SK-N-SH treated with all-trans-retinoic acid at 6 μM for 48 hours (cell line): Measurements from ENCODE around the gene ADRB1.

Experiments
- ATAC-seq: fragments of 200-7000 bp; cut with Tn5 transposase; 3 replicates; pipeline ENCODE4 v1.9.1; 2020; ENCODE audit warnings: mild to moderate bottlenecking, moderate library complexity
- ARNTL ChIP-seq: fragments of 450-650 bp; formaldehyde crosslinking; IDR thresholded peaks from 2 replicates; pipeline ENCODE4 v1.5.0; 2020; ENCODE audit warnings: low read depth, mild to moderate bottlenecking, moderate library complexity, borderline replicate concordance
- BACH2 ChIP-seq: fragments of 250-450 bp; sonication (Bioruptor Pico); IDR thresholded peaks from 2 replicates; pipeline ENCODE4 v1.9.0; 2021; ENCODE audit warnings: mild to moderate bottlenecking, borderline replicate concordance
- CSDC2 ChIP-seq: fragments of 250-450 bp; sonication (Bioruptor Pico); IDR thresholded peaks from 2 replicates; pipeline ENCODE4 v1.5.0; 2020; ENCODE audit warnings: mild to moderate bottlenecking, moderate library complexity
- ESRRG ChIP-seq: fragments of 250-450 bp; sonication (Bioruptor Pico); IDR thresholded peaks from 2 replicates; pipeline ENCODE4 v1.6.1; 2021; ENCODE audit warnings: mild to moderate bottlenecking
- GLIS3 ChIP-seq: fragments of 250-450 bp; sonication (Bioruptor Pico); IDR thresholded peaks from 2 replicates; pipeline ENCODE4 v1.5.0; 2020; ENCODE audit warnings: mild to moderate bottlenecking, moderate library complexity
- ISL1 ChIP-seq: fragments of 250-450 bp; sonication (Bioruptor Pico); IDR thresholded peaks from 2 replicates; pipeline ENCODE4 v2.1.2; 2022; ENCODE audit warnings: mild to moderate bottlenecking, moderate library complexity
- OSR1 ChIP-seq: fragments of 250-450 bp; sonication (Bioruptor Pico); IDR thresholded peaks from 2 replicates; pipeline ENCODE4 v1.8.0; 2022; ENCODE audit warnings: moderate library complexity, mild to moderate bottlenecking, inconsistent platforms
- PPARA ChIP-seq: fragments of 250-450 bp; sonication (Bioruptor Pico); IDR thresholded peaks from 2 replicates; pipeline ENCODE4 v1.5.0; 2020; ENCODE audit warnings: mild to moderate bottlenecking, borderline replicate concordance
- RARB ChIP-seq: fragments of 250-450 bp; sonication (Bioruptor Pico); IDR thresholded peaks from 2 replicates; pipeline ENCODE4 v1.8.0; 2021; ENCODE audit warnings: mild to moderate bottlenecking, moderate library complexity
- SNAI2 ChIP-seq: fragments of 250-450 bp; sonication (Bioruptor Pico); IDR thresholded peaks from 2 replicates; pipeline ENCODE4 v1.5.0; 2020; ENCODE audit warnings: mild to moderate bottlenecking, moderate library complexity
- TCF4 ChIP-seq: fragments of 250-450 bp; sonication (Bioruptor Pico); IDR thresholded peaks from 2 replicates; pipeline ENCODE4 v1.8.0; 2021; ENCODE audit warnings: mild to moderate bottlenecking, moderate library complexity, borderline replicate concordance
- TOX ChIP-seq: fragments of 250-450 bp; sonication (Bioruptor Pico); IDR thresholded peaks from 2 replicates; pipeline ENCODE4 v1.8.0; 2021; ENCODE audit warnings: mild to moderate bottlenecking, moderate library complexity, borderline replicate concordance
- ZC3H10 ChIP-seq: fragments of 250-450 bp; sonication (Bioruptor Pico); IDR thresholded peaks from 2 replicates; pipeline ENCODE4 v1.5.1; 2021; ENCODE audit warnings: mild to moderate bottlenecking, moderate library complexity
- ZFP3 ChIP-seq: fragments of 250-450 bp; sonication (Bioruptor Pico); IDR thresholded peaks from 2 replicates; pipeline ENCODE4 v1.5.0; 2020; ENCODE audit warnings: mild to moderate bottlenecking, moderate library complexity
- ZFP30 ChIP-seq: fragments of 450-650 bp; formaldehyde crosslinking; IDR thresholded peaks from 2 replicates; pipeline ENCODE4 v1.5.0; 2022; ENCODE audit warnings: mild to moderate bottlenecking, moderate library complexity
- ZNF565 ChIP-seq: fragments of 450-650 bp; formaldehyde crosslinking; conservative IDR thresholded peaks from 2 replicates; pipeline ENCODE4 v1.5.0; 2020; ENCODE audit warnings: low read depth, mild to moderate bottlenecking, moderate library complexity
- ZNF70 ChIP-seq: fragments of 450-650 bp; formaldehyde crosslinking; IDR thresholded peaks from 2 replicates; pipeline ENCODE4 v1.5.0; 2020; ENCODE audit warnings: mild to moderate bottlenecking, moderate library complexity
- ZNF8 ChIP-seq: fragments of 450-650 bp; formaldehyde crosslinking; IDR thresholded peaks from 2 replicates; pipeline ENCODE4 v1.5.0; 2020; ENCODE audit warnings: mild to moderate bottlenecking, moderate library complexity
- TF ChIP-seq, protein P1 (sequence below): fragments of 250-450 bp; sonication (Bioruptor Pico); IDR thresholded peaks from 2 replicates; pipeline ENCODE4 v1.8.0; 2020; ENCODE audit warnings: mild to moderate bottlenecking, moderate library complexity, borderline replicate concordance
- TF ChIP-seq, protein P2 (sequence below): fragments of 250-450 bp; sonication (Bioruptor Pico); IDR thresholded peaks from 2 replicates; pipeline ENCODE4 v1.5.1; 2020; ENCODE audit warnings: low read depth, mild to moderate bottlenecking, moderate library complexity
- TF ChIP-seq, protein P3 (sequence below): fragments of 250-450 bp; sonication (Bioruptor Pico); IDR thresholded peaks from 2 replicates; pipeline ENCODE4 v1.5.1; 2021; ENCODE audit warnings: mild to moderate bottlenecking, moderate library complexity
- TF ChIP-seq, protein P4 (sequence below): fragments of 250-450 bp; sonication (Bioruptor Pico); IDR thresholded peaks from 2 replicates; pipeline ENCODE4 v1.5.0; 2020; ENCODE audit warnings: mild to moderate bottlenecking, moderate library complexity

The ADRB1 gene

DNA sequence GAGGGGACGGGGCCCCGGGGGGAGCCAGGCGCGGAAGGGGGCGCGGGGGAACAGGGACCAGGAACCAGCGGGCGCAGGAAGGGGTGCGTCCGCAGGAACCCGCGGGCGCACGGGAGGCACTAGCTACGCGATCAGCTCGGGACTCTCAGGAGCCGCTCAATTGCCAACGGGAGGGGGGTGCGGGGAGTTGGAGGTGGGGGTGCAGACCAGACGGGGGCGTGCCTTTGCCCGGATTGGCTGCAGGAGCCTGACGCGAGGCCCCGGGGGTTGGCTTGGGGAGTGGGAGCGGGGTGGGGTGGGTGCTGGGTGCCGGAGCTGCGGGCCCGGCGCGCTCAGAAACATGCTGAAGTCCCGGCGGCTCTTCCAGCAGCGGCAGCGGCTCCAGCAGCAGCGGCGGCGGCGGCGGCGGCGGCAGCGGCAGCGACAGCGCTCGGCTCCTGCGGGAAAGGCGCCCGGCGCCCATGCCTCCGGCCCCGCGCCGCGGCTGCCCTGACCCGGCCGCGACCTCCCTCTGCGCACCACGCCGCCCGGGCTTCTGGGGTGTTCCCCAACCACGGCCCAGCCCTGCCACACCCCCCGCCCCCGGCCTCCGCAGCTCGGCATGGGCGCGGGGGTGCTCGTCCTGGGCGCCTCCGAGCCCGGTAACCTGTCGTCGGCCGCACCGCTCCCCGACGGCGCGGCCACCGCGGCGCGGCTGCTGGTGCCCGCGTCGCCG, at the start of gene ADRB1:
ADRB1 (plus strand) TSS at position 335 of the 715 bp plus-strand sequence; CDS start at position 602, 267 bp downstream.
- ATAC-seq: peak; percentile 60
- no peak for TF ChIP-seq CSDC2 (CRISPR knock-in tag)
- TF ChIP-seq TOX (CRISPR knock-in tag): no peak
- no peak for TF ChIP-seq ISL1 (CRISPR knock-in tag)
- no peak for TF ChIP-seq GLIS3 (CRISPR knock-in tag)
- TF ChIP-seq ZFP30 (CRISPR knock-in tag): no peak
- TF ChIP-seq, protein P1, sequence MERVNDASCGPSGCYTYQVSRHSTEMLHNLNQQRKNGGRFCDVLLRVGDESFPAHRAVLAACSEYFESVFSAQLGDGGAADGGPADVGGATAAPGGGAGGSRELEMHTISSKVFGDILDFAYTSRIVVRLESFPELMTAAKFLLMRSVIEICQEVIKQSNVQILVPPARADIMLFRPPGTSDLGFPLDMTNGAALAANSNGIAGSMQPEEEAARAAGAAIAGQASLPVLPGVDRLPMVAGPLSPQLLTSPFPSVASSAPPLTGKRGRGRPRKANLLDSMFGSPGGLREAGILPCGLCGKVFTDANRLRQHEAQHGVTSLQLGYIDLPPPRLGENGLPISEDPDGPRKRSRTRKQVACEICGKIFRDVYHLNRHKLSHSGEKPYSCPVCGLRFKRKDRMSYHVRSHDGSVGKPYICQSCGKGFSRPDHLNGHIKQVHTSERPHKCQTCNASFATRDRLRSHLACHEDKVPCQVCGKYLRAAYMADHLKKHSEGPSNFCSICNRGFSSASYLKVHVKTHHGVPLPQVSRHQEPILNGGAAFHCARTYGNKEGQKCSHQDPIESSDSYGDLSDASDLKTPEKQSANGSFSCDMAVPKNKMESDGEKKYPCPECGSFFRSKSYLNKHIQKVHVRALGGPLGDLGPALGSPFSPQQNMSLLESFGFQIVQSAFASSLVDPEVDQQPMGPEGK: no peak
- TF ChIP-seq, protein P2, sequence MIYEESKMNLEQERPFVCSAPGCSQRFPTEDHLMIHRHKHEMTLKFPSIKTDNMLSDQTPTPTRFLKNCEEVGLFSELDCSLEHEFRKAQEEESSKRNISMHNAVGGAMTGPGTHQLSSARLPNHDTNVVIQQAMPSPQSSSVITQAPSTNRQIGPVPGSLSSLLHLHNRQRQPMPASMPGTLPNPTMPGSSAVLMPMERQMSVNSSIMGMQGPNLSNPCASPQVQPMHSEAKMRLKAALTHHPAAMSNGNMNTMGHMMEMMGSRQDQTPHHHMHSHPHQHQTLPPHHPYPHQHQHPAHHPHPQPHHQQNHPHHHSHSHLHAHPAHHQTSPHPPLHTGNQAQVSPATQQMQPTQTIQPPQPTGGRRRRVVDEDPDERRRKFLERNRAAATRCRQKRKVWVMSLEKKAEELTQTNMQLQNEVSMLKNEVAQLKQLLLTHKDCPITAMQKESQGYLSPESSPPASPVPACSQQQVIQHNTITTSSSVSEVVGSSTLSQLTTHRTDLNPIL (CRISPR knock-in tag): no peak
- TF ChIP-seq, protein P3, sequence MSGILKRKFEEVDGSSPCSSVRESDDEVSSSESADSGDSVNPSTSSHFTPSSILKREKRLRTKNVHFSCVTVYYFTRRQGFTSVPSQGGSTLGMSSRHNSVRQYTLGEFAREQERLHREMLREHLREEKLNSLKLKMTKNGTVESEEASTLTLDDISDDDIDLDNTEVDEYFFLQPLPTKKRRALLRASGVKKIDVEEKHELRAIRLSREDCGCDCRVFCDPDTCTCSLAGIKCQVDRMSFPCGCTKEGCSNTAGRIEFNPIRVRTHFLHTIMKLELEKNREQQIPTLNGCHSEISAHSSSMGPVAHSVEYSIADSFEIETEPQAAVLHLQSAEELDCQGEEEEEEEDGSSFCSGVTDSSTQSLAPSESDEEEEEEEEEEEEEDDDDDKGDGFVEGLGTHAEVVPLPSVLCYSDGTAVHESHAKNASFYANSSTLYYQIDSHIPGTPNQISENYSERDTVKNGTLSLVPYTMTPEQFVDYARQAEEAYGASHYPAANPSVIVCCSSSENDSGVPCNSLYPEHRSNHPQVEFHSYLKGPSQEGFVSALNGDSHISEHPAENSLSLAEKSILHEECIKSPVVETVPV: no peak
- TF ChIP-seq ZC3H10 (CRISPR knock-in tag): no peak
- no peak for TF ChIP-seq ZNF565 (CRISPR knock-in tag)

DNA sequence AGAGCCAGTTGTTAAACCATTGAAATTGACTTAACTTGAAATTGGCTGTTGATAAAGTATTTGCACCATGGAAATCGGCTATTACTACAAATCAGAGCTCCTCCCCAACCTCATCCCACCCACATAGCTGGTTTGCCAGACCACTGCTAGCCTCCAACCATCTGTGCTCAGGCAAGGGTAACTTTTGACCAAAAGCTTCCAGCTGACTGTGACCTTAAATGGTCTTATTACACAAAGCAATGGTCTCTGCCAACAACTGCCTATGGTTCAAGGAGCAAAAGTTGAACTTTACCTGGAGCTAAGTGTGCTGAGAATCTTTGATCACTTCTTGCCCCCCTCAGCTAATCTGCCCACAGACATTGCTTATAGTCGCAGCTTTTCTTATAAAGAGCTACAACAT, 48.5 kb upstream of the ADRB1 start:
- ATAC-seq: no peak
- TF ChIP-seq TCF4: no peak
- no peak for TF ChIP-seq ZC3H10 (CRISPR knock-in tag)
- no peak for TF ChIP-seq ZNF565 (CRISPR knock-in tag)
- no peak for TF ChIP-seq ZFP3 (CRISPR knock-in tag)
- no peak for TF ChIP-seq CSDC2 (CRISPR knock-in tag)
- no peak for TF ChIP-seq PPARA (CRISPR knock-in tag)
- TF ChIP-seq ARNTL (CRISPR knock-in tag): no peak
- TF ChIP-seq, protein P2 (CRISPR knock-in tag): no peak
- TF ChIP-seq TOX (CRISPR knock-in tag): no peak
- no peak for TF ChIP-seq BACH2 (CRISPR knock-in tag)
- TF ChIP-seq, protein P3: no peak
- TF ChIP-seq ZNF8 (CRISPR knock-in tag): no peak
- no peak for TF ChIP-seq ESRRG
- TF ChIP-seq, protein P4, sequence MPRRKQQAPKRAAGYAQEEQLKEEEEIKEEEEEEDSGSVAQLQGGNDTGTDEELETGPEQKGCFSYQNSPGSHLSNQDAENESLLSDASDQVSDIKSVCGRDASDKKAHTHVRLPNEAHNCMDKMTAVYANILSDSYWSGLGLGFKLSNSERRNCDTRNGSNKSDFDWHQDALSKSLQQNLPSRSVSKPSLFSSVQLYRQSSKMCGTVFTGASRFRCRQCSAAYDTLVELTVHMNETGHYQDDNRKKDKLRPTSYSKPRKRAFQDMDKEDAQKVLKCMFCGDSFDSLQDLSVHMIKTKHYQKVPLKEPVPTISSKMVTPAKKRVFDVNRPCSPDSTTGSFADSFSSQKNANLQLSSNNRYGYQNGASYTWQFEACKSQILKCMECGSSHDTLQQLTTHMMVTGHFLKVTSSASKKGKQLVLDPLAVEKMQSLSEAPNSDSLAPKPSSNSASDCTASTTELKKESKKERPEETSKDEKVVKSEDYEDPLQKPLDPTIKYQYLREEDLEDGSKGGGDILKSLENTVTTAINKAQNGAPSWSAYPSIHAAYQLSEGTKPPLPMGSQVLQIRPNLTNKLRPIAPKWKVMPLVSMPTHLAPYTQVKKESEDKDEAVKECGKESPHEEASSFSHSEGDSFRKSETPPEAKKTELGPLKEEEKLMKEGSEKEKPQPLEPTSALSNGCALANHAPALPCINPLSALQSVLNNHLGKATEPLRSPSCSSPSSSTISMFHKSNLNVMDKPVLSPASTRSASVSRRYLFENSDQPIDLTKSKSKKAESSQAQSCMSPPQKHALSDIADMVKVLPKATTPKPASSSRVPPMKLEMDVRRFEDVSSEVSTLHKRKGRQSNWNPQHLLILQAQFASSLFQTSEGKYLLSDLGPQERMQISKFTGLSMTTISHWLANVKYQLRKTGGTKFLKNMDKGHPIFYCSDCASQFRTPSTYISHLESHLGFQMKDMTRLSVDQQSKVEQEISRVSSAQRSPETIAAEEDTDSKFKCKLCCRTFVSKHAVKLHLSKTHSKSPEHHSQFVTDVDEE (CRISPR knock-in tag): no peak
- TF ChIP-seq OSR1 (CRISPR knock-in tag): no peak

DNA sequence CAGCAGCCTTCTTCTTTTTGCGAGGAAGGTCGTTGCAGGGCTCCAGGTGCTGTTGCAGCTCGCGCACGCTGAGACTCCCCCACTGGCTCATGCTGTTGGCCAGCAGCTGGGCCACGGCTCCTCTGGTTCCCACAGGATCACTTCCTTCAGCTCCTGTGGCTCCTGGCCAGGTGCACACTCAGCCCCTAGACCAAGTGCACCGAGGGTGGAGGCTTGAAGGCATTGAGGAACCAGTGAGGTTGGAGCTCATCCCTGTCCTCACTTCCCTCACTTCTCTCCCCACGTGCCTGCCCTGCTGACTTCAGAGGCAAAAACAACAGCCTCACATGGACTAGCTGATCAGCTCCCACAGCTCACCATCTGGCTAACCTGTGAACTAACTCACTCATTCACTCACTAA, 46.2 kb upstream of the ADRB1 start:
- TF ChIP-seq ESRRG: no peak
- no peak for TF ChIP-seq ZFP30 (CRISPR knock-in tag)
- no peak for TF ChIP-seq ZNF8 (CRISPR knock-in tag)
- TF ChIP-seq SNAI2 (CRISPR knock-in tag): no peak
- TF ChIP-seq ZC3H10 (CRISPR knock-in tag): no peak
- no peak for TF ChIP-seq OSR1 (CRISPR knock-in tag)
- TF ChIP-seq ISL1 (CRISPR knock-in tag): no peak
- TF ChIP-seq RARB: no peak
- TF ChIP-seq ZNF565 (CRISPR knock-in tag): no peak
- no peak for TF ChIP-seq TCF4
- TF ChIP-seq ZNF70: no peak
- no peak for TF ChIP-seq PPARA (CRISPR knock-in tag)
- TF ChIP-seq, protein P1: no peak
- TF ChIP-seq, protein P3: no peak
- TF ChIP-seq TOX (CRISPR knock-in tag): no peak
- ATAC-seq: no peak
